H9 (cell line): ENCODE data around the gene AHSG. TPM values are rescaled to one million over a fixed set of nuclear protein-coding genes. Genes with fewer than 3 reads are reported as not detected.

Experiments used
- DNase-seq: peaks from one replicate; pipeline ENCODE4 v3.0.0-alpha.2; 2017
- H2AFZ ChIP-seq: one replicate; pipeline ENCODE4 v1.6.1; 2013; ENCODE audit warnings: mild to moderate bottlenecking, low read length, control low read depth, moderate library complexity
- H2AK5ac ChIP-seq: 2 replicates; pipeline ENCODE4 v1.6.1; 2013; ENCODE audit warnings: low read length, control low read depth, mixed read lengths; ENCODE audit not compliant: insufficient read length
- H2BK120ac ChIP-seq: one replicate; pipeline ENCODE4 v1.6.1; 2013; ENCODE audit warnings: low read depth, mild to moderate bottlenecking, low read length, control low read depth, inconsistent platforms; ENCODE audit not compliant: poor library complexity, severe bottlenecking
- H2BK12ac ChIP-seq: 2 replicates; pipeline ENCODE4 v1.6.1; 2013; ENCODE audit warnings: low read length, control low read depth, mixed read lengths, low read depth; ENCODE audit not compliant: insufficient read length
- H2BK15ac ChIP-seq: 2 replicates; pipeline ENCODE4 v1.6.1; 2013; ENCODE audit warnings: low read depth, low read length, control low read depth
- H2BK20ac ChIP-seq: one replicate; pipeline ENCODE4 v1.6.1; 2013; ENCODE audit warnings: low read depth, mild to moderate bottlenecking, low read length, control low read depth, inconsistent platforms; ENCODE audit not compliant: poor library complexity, severe bottlenecking
- H2BK5ac ChIP-seq: 2 replicates; pipeline ENCODE4 v1.6.1; 2013; ENCODE audit warnings: low read length, control low read depth, mixed read lengths; ENCODE audit not compliant: insufficient read length
- H3K14ac ChIP-seq: 2 replicates; pipeline ENCODE4 v1.6.1; 2013; ENCODE audit warnings: low read length, control low read depth; ENCODE audit not compliant: insufficient read depth
- H3K18ac ChIP-seq: 2 replicates; pipeline ENCODE4 v1.6.1; 2013; ENCODE audit warnings: low read depth, mild to moderate bottlenecking, mixed read lengths, low read length, control low read depth; ENCODE audit not compliant: insufficient read length
- H3K23ac ChIP-seq: 2 replicates; pipeline ENCODE4 v1.6.1; 2013; ENCODE audit warnings: low read length, control low read depth, mixed read lengths, low read depth; ENCODE audit not compliant: insufficient read length
- H3K23me2 ChIP-seq: 2 replicates; pipeline ENCODE4 v1.6.1; 2013; ENCODE audit warnings: low read depth, mild to moderate bottlenecking, mixed read lengths, low read length, control low read depth; ENCODE audit not compliant: insufficient read length, poor library complexity, severe bottlenecking
- H3K27ac ChIP-seq: 2 replicates; pipeline ENCODE4 v1.5.1; 2013; ENCODE audit warnings: low read length, control low read depth, mixed read lengths, low read depth; ENCODE audit not compliant: insufficient read length
- H3K27me3 ChIP-seq: 2 replicates; pipeline ENCODE4 v1.6.1; 2013; ENCODE audit warnings: low read length, control low read depth, inconsistent platforms; ENCODE audit not compliant: insufficient read depth
- H3K4ac ChIP-seq: 2 replicates; pipeline ENCODE4 v1.6.1; 2013; ENCODE audit warnings: low read depth, mild to moderate bottlenecking, control low read depth, inconsistent platforms, low read length, moderate library complexity
- H3K4me1 ChIP-seq: 2 replicates; pipeline ENCODE4 v1.6.1; 2013; ENCODE audit warnings: low read length, control low read depth, inconsistent platforms; ENCODE audit not compliant: insufficient read depth
- H3K4me2 ChIP-seq: 2 replicates; pipeline ENCODE4 v1.6.1; 2013; ENCODE audit warnings: low read length, control low read depth, mixed read lengths; ENCODE audit not compliant: insufficient read length, insufficient read depth
- H3K56ac ChIP-seq: 2 replicates; pipeline ENCODE4 v1.6.1; 2013; ENCODE audit warnings: low read depth, mild to moderate bottlenecking, mixed read lengths, low read length, control low read depth; ENCODE audit not compliant: insufficient read length
- H3K79me1 ChIP-seq: 2 replicates; pipeline ENCODE4 v1.6.1; 2013; ENCODE audit warnings: low read depth, mild to moderate bottlenecking, moderate library complexity, low read length, control low read depth, inconsistent platforms; ENCODE audit not compliant: insufficient read depth, poor library complexity, severe bottlenecking
- H3K79me2 ChIP-seq: 2 replicates; pipeline ENCODE4 v1.6.1; 2013; ENCODE audit warnings: low read length, control low read depth, inconsistent platforms; ENCODE audit not compliant: insufficient read depth
- H3K9ac ChIP-seq: 2 replicates; pipeline ENCODE4 v1.6.1; 2013; ENCODE audit warnings: low read length, control low read depth, mixed read lengths; ENCODE audit not compliant: insufficient read length; ENCODE audit errors: extremely low read depth
- H3K9me3 ChIP-seq: one replicate; pipeline ENCODE4 v1.6.1; 2013; ENCODE audit warnings: low read depth, low read length, inconsistent platforms; ENCODE audit not compliant: control insufficient read depth
- H3T11ph ChIP-seq: one replicate; pipeline ENCODE4 v1.6.1; 2013; ENCODE audit warnings: mild to moderate bottlenecking, low read length, control low read depth, inconsistent platforms
- H4K20me1 ChIP-seq: one replicate; pipeline ENCODE4 v1.6.1; 2013; ENCODE audit not compliant: control insufficient read depth, insufficient read length, insufficient read depth
- H4K5ac ChIP-seq: 2 replicates; pipeline ENCODE4 v1.6.1; 2013; ENCODE audit warnings: low read depth, mild to moderate bottlenecking, mixed read lengths, low read length, control low read depth; ENCODE audit not compliant: insufficient read length
- H4K8ac ChIP-seq: replicated peaks from 2 replicates; pipeline ENCODE4 v1.6.1; 2013; ENCODE audit warnings: low read length, control low read depth, mixed read lengths, low read depth; ENCODE audit not compliant: insufficient read length
- H4K91ac ChIP-seq: 2 replicates; pipeline ENCODE4 v1.6.1; 2013; ENCODE audit warnings: low read depth, mild to moderate bottlenecking, moderate library complexity, mixed read lengths, low read length, control low read depth; ENCODE audit not compliant: insufficient read length
- H3K27ac Mint-ChIP-seq, 3 experiments: 2 replicates in 2 of 3; 3 replicates in 1 of 3; pipeline ENCODE4 v1.8.0; 2020 to 2021; ENCODE audit warnings: mixed read lengths in 3 of 3, mild to moderate bottlenecking in 1 of 3, moderate library complexity in 1 of 3
- H3K27me3 Mint-ChIP-seq: 2 replicates; pipeline ENCODE4 v1.8.0; 2021; ENCODE audit warnings: low read depth, mild to moderate bottlenecking, moderate library complexity, mixed read lengths
- H3K36me3 Mint-ChIP-seq, 3 experiments: 2 replicates in 2 of 3; 3 replicates in 1 of 3; pipeline ENCODE4 v1.8.0; 2020 to 2021; ENCODE audit warnings: low read depth in 3 of 3, mixed read lengths in 3 of 3; ENCODE audit not compliant: insufficient read depth in 1 of 3
- H3K4me1 Mint-ChIP-seq, 2 experiments: 2 replicates each; pipeline ENCODE4 v1.8.0; 2020; ENCODE audit warnings: mixed read lengths in 2 of 2
- H3K4me3 Mint-ChIP-seq, 2 experiments: 2 replicates in 1 of 2; 3 replicates in 1 of 2; pipeline ENCODE4 v1.8.0; 2020 to 2021; ENCODE audit warnings: mild to moderate bottlenecking in 2 of 2, mixed read lengths in 2 of 2, moderate library complexity in 1 of 2
- H3K9me3 Mint-ChIP-seq, 2 experiments: 2 replicates in 1 of 2; 3 replicates in 1 of 2; pipeline ENCODE4 v1.8.0; 2020; ENCODE audit warnings: mild to moderate bottlenecking in 2 of 2, mixed read lengths in 2 of 2, moderate library complexity in 1 of 2
- WGBS: extraction: QIAGEN DNeasy Blood & Tissue Kit; methylation state at CpG from one replicate; pipeline ENCODE4 v1.1.7; 2013; ENCODE audit warnings: missing lambda C conversion rate, low lambda C conversion rate, mixed read lengths; ENCODE audit not compliant: insufficient read length; ENCODE audit errors: extremely low coverage; 5-methylcytosine and 5-hydroxymethylcytosine counted together
- total RNA-seq: library from RNA; stranded (reverse); gene quantifications from 2 replicates; pipeline ENCODE4 v1.2.1, GENCODE V29; 2021
- TF ChIP-seq, protein P1 (sequence below): fragments of 200-600 bp; sonication (generic); conservative IDR thresholded peaks from 3 replicates; pipeline ENCODE4 v1.8.0; 2021; ENCODE audit warnings: antibody characterized with exemption, mild to moderate bottlenecking

AHSG gene
- total RNA-seq, 1 experiment from 2014 or later: not detected

DNA sequence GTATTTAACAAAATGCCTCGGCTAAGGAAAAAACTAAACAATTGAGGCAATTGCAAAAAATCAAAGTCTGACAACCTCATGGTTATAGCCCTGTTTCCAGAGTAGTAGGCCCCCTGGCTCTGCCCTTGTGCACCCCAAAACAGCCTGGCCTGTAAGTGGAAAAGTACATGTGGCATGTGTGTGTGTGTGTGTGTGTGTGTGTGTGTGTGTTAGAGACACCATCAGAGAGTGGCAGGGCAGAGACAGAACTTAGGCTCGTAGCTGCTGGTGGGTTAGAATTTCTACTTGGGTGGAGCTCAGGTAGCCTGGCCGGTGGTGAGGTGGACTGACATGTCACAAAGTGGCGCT lies 14.1 kb upstream of the AHSG start:
- H3K23ac ChIP-seq: no peak overlapping the region
- no peak overlapping the region for H2BK120ac ChIP-seq
- no peak overlapping the region for H3K27ac Mint-ChIP-seq
- no peak overlapping the region for H3K4ac ChIP-seq
- H3K79me2 ChIP-seq: no peaks in the 10 kb centered on the region
- H3K27me3 ChIP-seq: no peaks in the 10 kb centered on the region
- no peaks in the 10 kb centered on the region for H3K4me1 ChIP-seq
- no peak overlapping the region for H2BK12ac ChIP-seq
- H2AK5ac ChIP-seq: no peak overlapping the region
- no peak overlapping the region for H4K8ac ChIP-seq
- peaks cover 6% of the 10 kb centered on the region in 2 experiments for H3K4me1 Mint-ChIP-seq
- WGBS: no CpG with 5 or more reads among the region's 4 CpGs
- no peaks in the 10 kb centered on the region for H3K23me2 ChIP-seq
- no peak overlapping the region for H3K18ac ChIP-seq
- H3K9me3 ChIP-seq: no peaks in the 10 kb centered on the region
- H4K91ac ChIP-seq: no peak overlapping the region
- peaks cover 4% of the 10 kb centered on the region; the same call in 1 of the 2 replicates for H3K27me3 Mint-ChIP-seq
- no peak overlapping the region for H2BK20ac ChIP-seq
- H4K20me1 ChIP-seq: no peaks in the 10 kb centered on the region
- H3K4me2 ChIP-seq: no peak overlapping the region
- H3K79me1 ChIP-seq: no peaks in the 10 kb centered on the region
- TF ChIP-seq, protein P1, sequence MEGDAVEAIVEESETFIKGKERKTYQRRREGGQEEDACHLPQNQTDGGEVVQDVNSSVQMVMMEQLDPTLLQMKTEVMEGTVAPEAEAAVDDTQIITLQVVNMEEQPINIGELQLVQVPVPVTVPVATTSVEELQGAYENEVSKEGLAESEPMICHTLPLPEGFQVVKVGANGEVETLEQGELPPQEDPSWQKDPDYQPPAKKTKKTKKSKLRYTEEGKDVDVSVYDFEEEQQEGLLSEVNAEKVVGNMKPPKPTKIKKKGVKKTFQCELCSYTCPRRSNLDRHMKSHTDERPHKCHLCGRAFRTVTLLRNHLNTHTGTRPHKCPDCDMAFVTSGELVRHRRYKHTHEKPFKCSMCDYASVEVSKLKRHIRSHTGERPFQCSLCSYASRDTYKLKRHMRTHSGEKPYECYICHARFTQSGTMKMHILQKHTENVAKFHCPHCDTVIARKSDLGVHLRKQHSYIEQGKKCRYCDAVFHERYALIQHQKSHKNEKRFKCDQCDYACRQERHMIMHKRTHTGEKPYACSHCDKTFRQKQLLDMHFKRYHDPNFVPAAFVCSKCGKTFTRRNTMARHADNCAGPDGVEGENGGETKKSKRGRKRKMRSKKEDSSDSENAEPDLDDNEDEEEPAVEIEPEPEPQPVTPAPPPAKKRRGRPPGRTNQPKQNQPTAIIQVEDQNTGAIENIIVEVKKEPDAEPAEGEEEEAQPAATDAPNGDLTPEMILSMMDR: no peak
- no peak overlapping the region for H2AFZ ChIP-seq
- DNase-seq: no peak
- H2BK5ac ChIP-seq: no peak overlapping the region
- H4K5ac ChIP-seq: no peak overlapping the region
- no peaks in the 10 kb centered on the region for H3K36me3 Mint-ChIP-seq
- H3K27ac ChIP-seq: no peak overlapping the region
- H3K56ac ChIP-seq: no peak overlapping the region
- no peak overlapping the region for H3K14ac ChIP-seq
- peaks cover 0 to 3% of the 10 kb centered on the region in 2 experiments; a peak in 1 of 5 replicates for H3K9me3 Mint-ChIP-seq
- no peak overlapping the region for H3K9ac ChIP-seq
- no peak overlapping the region for H3T11ph ChIP-seq
- H3K4me3 Mint-ChIP-seq: no peak overlapping the region
- no peak overlapping the region for H2BK15ac ChIP-seq
